ENCODE measurements around the gene CC2D1A. TPM values are rescaled to one million over a fixed set of nuclear protein-coding genes. Genes with fewer than 3 reads are reported as not detected.

The CC2D1A gene
- total and polyA plus RNA-seq, 2 donors from 2014 or later, result 28.8 to 36.9 TPM

GRCh38 chr19:13881692-13882418 lies 24.1 kb upstream of the CC2D1A start:
- Histone ChIP-seq H3K9ac (ENCODE audit: low read length in 3 of 3) (no peak overlapping the region), H3K9me3 (ENCODE audit: control insufficient read depth in 2 of 3, insufficient read depth in 1 of 3, low read length in 3 of 3) (no peaks in the 10 kb centered on the region), H3K4me1 (ENCODE audit: control insufficient read depth in 2 of 3, insufficient read depth in 2 of 3, low read depth in 1 of 3, low read length in 3 of 3) (peaks cover 0 to 13% (median 0%) of the 10 kb centered on the region in 3 donors), H3K27ac (ENCODE audit: low read depth in 2 of 2, low read length in 2 of 2) (no peak overlapping the region), H3K4me3 (ENCODE audit: low read length in 3 of 3) (no peak overlapping the region), H3K36me3 (ENCODE audit: control insufficient read depth in 2 of 3, insufficient read depth in 3 of 3, low read length in 3 of 3) (no peaks in the 10 kb centered on the region), H3K27me3 (ENCODE audit: control insufficient read depth, insufficient read depth, low read length) (no peaks in the 10 kb centered on the region)
- no peak for TF ChIP-seq CTCF (IDR thresholded peaks at IDR 0.05; ENCODE audit: borderline replicate concordance, extremely low read depth, insufficient read depth)
- intact Hi-C loops (cut with DNase I), result loop anchor here (10.0 kb wide), 1 partner anchor 173 kb away; no protein-coding TSS in a partner anchor
- no peak for FAIRE-seq
- DNase-seq, result peak in 3 of 5 donors; percentile 43 to 81 (median 61)

GRCh38 chr19:13882419-13882795 lies 23.6 kb upstream of the CC2D1A start:
- Histone ChIP-seq H3K27me3 (ENCODE audit: control insufficient read depth, insufficient read depth, low read length) (no peaks in the 10 kb centered on the region), H3K36me3 (ENCODE audit: control insufficient read depth in 2 of 3, insufficient read depth in 3 of 3, low read length in 3 of 3) (no peaks in the 10 kb centered on the region), H3K9me3 (ENCODE audit: control insufficient read depth in 2 of 3, insufficient read depth in 1 of 3, low read length in 3 of 3) (no peaks in the 10 kb centered on the region), H3K4me3 (ENCODE audit: low read length in 3 of 3) (no peak overlapping the region), H3K9ac (ENCODE audit: low read length in 3 of 3) (no peak overlapping the region), H3K27ac (ENCODE audit: low read depth in 2 of 2, low read length in 2 of 2) (no peak overlapping the region), H3K4me1 (ENCODE audit: control insufficient read depth in 2 of 3, insufficient read depth in 2 of 3, low read depth in 1 of 3, low read length in 3 of 3) (peaks cover 0 to 13% (median 0%) of the 10 kb centered on the region in 3 donors)
- FAIRE-seq (no peak), DNase-seq (no peak)
- intact Hi-C loops (cut with DNase I), result loop anchor here (10.0 kb wide), 1 partner anchor 172 kb away; no protein-coding TSS in a partner anchor
- TF ChIP-seq CTCF (IDR thresholded peaks at IDR 0.05; ENCODE audit: borderline replicate concordance, extremely low read depth, insufficient read depth), result no peak

GRCh38 chr19:13882836-13883235 lies 23.2 kb upstream of the CC2D1A start:
- peaks cover 0 to 13% (median 0%) of the 10 kb centered on the region in 3 donors for H3K4me1 ChIP-seq (ENCODE audit: control insufficient read depth in 2 of 3, insufficient read depth in 2 of 3, low read depth in 1 of 3, low read length in 3 of 3)
- no peak for FAIRE-seq
- no peak overlapping the region for H3K9ac ChIP-seq (ENCODE audit: low read length in 3 of 3)

More at GRCh38 chr19:13882836-13883235, 23.2 kb upstream of the CC2D1A start:
- intact Hi-C loops (cut with DNase I), result loop anchor here (10.0 kb wide), 1 partner anchor 172 kb away; no protein-coding TSS in a partner anchor
- no peaks in the 10 kb centered on the region for H3K27me3 ChIP-seq (ENCODE audit: control insufficient read depth, insufficient read depth, low read length)
- H3K9me3 ChIP-seq (ENCODE audit: control insufficient read depth in 2 of 3, insufficient read depth in 1 of 3, low read length in 3 of 3), result no peaks in the 10 kb centered on the region
- no peak for DNase-seq
- no peak overlapping the region for H3K27ac ChIP-seq (ENCODE audit: low read depth in 2 of 2, low read length in 2 of 2)
- TF ChIP-seq CTCF (IDR thresholded peaks at IDR 0.05; ENCODE audit: borderline replicate concordance, extremely low read depth, insufficient read depth), result no peak
- H3K36me3 ChIP-seq (ENCODE audit: control insufficient read depth in 2 of 3, insufficient read depth in 3 of 3, low read length in 3 of 3), result no peaks in the 10 kb centered on the region
- no peak overlapping the region for H3K4me3 ChIP-seq (ENCODE audit: low read length in 3 of 3)

All from kidney (tissue), 14 donors.